ENCODE data around the gene LDHAL6A.

DNA sequence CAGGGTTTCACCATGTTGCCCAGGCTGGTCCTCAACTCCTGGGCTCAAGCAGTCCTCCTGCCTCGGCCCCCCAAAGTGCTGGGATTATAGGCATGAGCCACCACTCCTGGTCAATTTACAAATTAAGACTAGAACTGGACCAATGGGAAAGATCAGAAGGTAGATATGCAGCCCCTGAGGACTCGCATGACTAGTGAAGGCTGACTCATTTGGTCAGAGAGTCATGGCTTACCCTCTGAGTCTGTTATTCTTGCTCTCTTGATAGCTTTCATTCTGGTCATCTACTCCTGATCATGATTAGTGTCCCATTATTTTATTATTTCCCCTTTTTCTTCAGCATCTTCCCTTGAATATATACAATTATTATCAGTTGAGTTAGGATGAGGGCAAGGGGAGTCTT is 2.7 kb upstream of the LDHAL6A start:
- TF ChIP-seq CTCF (IDR thresholded peaks at IDR 0.05), result no peak
- TF ChIP-seq POLR2AphosphoS5 (IDR thresholded peaks at IDR 0.05), result no peak
- TF ChIP-seq POLR2A (IDR thresholded peaks at IDR 0.05), result no peak
- TF ChIP-seq EP300 (IDR thresholded peaks at IDR 0.05), result no peak
